NCI-H460 (cell line): ENCODE measurements around the gene FNDC3B. TPM values are rescaled to one million over a fixed set of nuclear protein-coding genes. Genes with fewer than 3 reads are reported as not detected.
"Not testable (repeated sequence)": the region's sequence is repeated elsewhere in the genome, so short reads cannot be mapped to it uniquely, and the experiment has no call there.

Source experiments
- DNase-seq: peaks from one replicate; pipeline ENCODE4 v3.0.0-alpha.2; 2016; ENCODE audit warnings: low read depth; ENCODE audit errors: extremely low read depth
- total RNA-seq: library from RNA; depleted of rRNA; stranded (reverse); fragments of >200 nt; shearing (Covaris generic); gene quantifications from 2 replicates; pipeline ENCODE4 v1.2.3, GENCODE V29; 2014

FNDC3B gene
- total RNA-seq, 1 experiment from 2014 or later = 51.4 TPM

- DNase-seq = no peak
Measured at GRCh38 chr3:172251211-172251610, 211.8 kb downstream of the FNDC3B start.

- no peak for DNase-seq
Measured at GRCh38 chr3:172253200-172253599, 213.8 kb downstream of the FNDC3B start.

GRCh38 chr3:172254542-172254941, 215.2 kb downstream of the FNDC3B start:
- no peak for DNase-seq

- not testable (repeated sequence) for DNase-seq
Measured at GRCh38 chr3:172255321-172255720, 215.9 kb downstream of the FNDC3B start.

- DNase-seq = no peak
Measured at GRCh38 chr3:172256101-172256734, 216.8 kb downstream of the FNDC3B start.

GRCh38 chr3:172257648-172258400, 218.4 kb downstream of the FNDC3B start:
- no peak for DNase-seq

GRCh38 chr3:172258624-172259023, 219.2 kb downstream of the FNDC3B start:
- no peak for DNase-seq

- no peak for DNase-seq
Measured at GRCh38 chr3:172259111-172259541, 219.7 kb downstream of the FNDC3B start.

GRCh38 chr3:172259726-172260248, 220.4 kb downstream of the FNDC3B start:
- no peak for DNase-seq

GRCh38 chr3:172260381-172260780, 221.0 kb downstream of the FNDC3B start:
- no peak for DNase-seq

- DNase-seq = no peak
Measured at GRCh38 chr3:172261054-172261453, 221.7 kb downstream of the FNDC3B start.

GRCh38 chr3:172262991-172263608, 223.7 kb downstream of the FNDC3B start:
- no peak for DNase-seq

- no peak for DNase-seq
Measured at GRCh38 chr3:172263781-172264486, 224.6 kb downstream of the FNDC3B start.

- DNase-seq = no peak
Measured at GRCh38 chr3:172266103-172266502, 226.7 kb downstream of the FNDC3B start.

GRCh38 chr3:172268425-172268824, 229.0 kb downstream of the FNDC3B start:
- DNase-seq = no peak

GRCh38 chr3:172268868-172269267, 229.5 kb downstream of the FNDC3B start:
- no peak for DNase-seq

- DNase-seq = no peak
Measured at GRCh38 chr3:172270557-172271166, 231.3 kb downstream of the FNDC3B start.

GRCh38 chr3:172271386-172271976, 232.1 kb downstream of the FNDC3B start:
- DNase-seq = no peak

GRCh38 chr3:172272698-172273097, 233.3 kb downstream of the FNDC3B start:
- DNase-seq = no peak

- DNase-seq = no peak
Measured at GRCh38 chr3:172273378-172273777, 234.0 kb downstream of the FNDC3B start.
